Heart left ventricle (tissue), 13 donors: ENCODE data around the gene GNB2.

ENCODE experiments used
- POLR2A ChIP-seq, 2 donors: fragments of 450-650 bp; IDR thresholded peaks; one replicate each; pipeline ENCODE4 v1.6.1; 2017; ENCODE audit warnings: antibody characterized with exemption in 2 of 2, mild to moderate bottlenecking in 2 of 2, moderate library complexity in 2 of 2
- TF ChIP-seq, protein P1 (sequence below), 12 donors: fragments of 200-600 bp; sonication (generic) in 4 of 12; IDR thresholded peaks; one replicate each; pipeline versions ENCODE4 v1.5.0 to v1.8.0; 2018 to 2022; ENCODE audit warnings: antibody characterized with exemption in 12 of 12, mild to moderate bottlenecking in 5 of 12
- donor health status: ischemic (EF 13 %, LVEDD 7.1; RV severe dilation, severe dysfunction).
- donor health status: DM: no; HTN: yes; CAD: no.
- donor health status: DM: no; HTN: no; CAD: no.
- donor health status: ischemic (EF 25% LVEDD 6.9; RV normal size, moderate dysfunction).
- donor health status: ischemic (EF 25% LVEDD 5.7; RV mildly dilated, moderate dysfunction).
- donor health status: ischemic (EF 35%, LVEDD 5.7; RV mildly dilated, moderate dysfunction).
- donor health status: nonischemic (EF 11% LVEDD 7.7; RV severe dilation, severe dysfunction).
- donor health status: DM: yes; HTN: yes; CAD: no.
- donor health status: PGD.
- donor health status: ischemic (EF 29% LVEDD 5.4; RV normal size, mild dysfunction).
- donor health status: nonischemic (EF 23%, LVEDD 6.1; RV moderate dilation, normal function).

DNA sequence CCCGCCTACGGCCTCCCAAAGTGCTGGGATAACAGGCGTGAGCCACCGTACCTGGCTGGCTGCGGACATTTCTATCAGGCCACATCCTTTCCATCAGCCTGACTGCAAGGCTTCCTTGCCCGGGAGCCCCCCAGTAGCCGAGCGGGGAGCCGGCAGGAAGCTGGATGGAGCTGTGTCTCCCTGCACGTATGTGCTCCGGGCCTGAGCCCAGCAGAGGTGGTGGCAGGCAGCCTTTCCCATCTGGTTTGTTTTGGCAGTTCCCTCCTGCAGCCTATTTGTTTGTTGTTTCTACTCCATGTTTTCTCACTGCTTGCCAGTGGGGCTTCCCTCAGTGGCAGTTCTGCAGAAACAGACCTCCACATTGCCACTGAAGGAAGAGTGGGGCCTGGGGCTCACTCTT, 37.8 kb downstream of the GNB2 start:
- TF ChIP-seq POLR2A (IDR thresholded peaks at IDR 0.05): no peak
- TF ChIP-seq, protein P1, sequence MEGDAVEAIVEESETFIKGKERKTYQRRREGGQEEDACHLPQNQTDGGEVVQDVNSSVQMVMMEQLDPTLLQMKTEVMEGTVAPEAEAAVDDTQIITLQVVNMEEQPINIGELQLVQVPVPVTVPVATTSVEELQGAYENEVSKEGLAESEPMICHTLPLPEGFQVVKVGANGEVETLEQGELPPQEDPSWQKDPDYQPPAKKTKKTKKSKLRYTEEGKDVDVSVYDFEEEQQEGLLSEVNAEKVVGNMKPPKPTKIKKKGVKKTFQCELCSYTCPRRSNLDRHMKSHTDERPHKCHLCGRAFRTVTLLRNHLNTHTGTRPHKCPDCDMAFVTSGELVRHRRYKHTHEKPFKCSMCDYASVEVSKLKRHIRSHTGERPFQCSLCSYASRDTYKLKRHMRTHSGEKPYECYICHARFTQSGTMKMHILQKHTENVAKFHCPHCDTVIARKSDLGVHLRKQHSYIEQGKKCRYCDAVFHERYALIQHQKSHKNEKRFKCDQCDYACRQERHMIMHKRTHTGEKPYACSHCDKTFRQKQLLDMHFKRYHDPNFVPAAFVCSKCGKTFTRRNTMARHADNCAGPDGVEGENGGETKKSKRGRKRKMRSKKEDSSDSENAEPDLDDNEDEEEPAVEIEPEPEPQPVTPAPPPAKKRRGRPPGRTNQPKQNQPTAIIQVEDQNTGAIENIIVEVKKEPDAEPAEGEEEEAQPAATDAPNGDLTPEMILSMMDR (IDR thresholded peaks at IDR 0.05): no peak
